HG03064 (cell line): Measurements from ENCODE around the gene ATP13A5.

Experiments
- ATAC-seq: cut with Tn5 transposase; IDR thresholded peaks from one replicate; pipeline ENCODE4 v1.9.1; 2021; ENCODE audit warnings: low read depth; ENCODE audit not compliant: unreplicated experiment

Gene ATP13A5

DNA sequence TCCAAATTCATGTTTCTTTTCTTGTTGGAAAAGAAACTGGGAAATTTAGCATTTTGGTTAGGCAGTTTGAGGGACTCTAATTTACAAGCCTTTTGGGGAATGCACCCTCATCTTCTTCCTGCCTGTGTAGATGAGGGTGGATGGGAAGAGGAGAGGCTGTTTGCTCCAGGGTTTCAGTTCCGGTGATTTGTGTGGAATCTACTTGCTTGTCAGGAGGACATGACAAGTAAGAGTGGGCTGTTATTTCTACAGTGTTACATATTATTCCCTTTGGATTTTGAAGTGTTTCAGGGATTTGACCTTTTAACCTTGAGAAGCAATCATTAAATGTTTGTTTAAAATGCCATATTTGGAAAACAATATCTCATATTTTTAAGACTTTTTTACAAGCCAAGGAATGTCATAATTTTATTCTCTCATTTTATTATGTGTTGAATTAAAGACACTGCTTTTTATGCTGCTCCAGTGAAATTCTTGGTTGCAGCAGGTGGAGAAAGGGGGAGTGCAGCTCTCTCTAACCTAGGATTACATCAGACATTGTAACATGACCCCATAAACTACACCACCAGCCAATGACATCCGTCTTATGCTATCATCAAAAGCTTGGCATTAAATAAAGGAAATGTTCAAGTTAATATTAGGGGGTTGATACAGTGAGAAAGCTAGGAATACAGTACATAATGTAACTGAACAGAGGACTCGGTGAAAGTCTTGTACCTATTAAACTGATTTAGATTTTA is 107.3 kb downstream of the ATP13A5 start:
- no peak for ATAC-seq

GRCh38 chr3:193270451-193270850 is 108.1 kb downstream of the ATP13A5 start:
- ATAC-seq, result no peak

- ATAC-seq, result no peak
These were observed 109.1 kb downstream of the ATP13A5 start for GRCh38 chr3:193269343-193270028.

- no peak for ATAC-seq
These were observed 115.8 kb downstream of the ATP13A5 start for GRCh38 chr3:193262707-193263106.

- ATAC-seq, result no peak
These were observed 116.6 kb downstream of the ATP13A5 start for GRCh38 chr3:193261970-193262369.

DNA sequence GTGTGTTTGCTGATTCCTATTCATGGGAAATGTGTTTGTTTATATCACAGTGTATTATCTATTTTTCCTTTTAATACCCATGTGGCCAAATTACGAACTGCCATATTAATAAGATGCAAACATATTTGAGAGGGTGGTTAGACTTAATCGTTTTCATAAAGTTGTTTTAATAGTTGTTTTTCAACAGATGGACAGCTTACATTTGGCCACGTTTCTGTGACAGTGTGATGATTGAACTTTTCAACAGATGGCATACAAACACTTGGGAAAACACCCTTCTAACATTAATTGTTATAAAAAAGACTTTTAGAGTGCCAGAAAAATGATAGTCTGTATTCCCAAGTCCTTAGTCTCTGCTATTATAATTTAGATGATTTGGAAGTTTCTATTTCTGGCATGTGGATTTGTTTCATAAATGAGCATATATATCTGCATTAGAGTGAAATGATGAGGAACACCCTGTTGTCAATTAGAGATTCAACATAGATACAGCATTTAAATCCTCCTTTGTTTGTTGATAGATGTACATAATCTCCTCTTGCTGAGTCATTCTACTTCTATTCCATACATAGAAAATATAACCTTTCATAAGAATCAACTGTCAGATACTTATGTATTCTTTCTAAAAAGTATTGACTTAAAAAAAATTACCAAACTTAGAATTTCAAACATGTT is 124.4 kb downstream of the ATP13A5 start:
- no peak for ATAC-seq

DNA sequence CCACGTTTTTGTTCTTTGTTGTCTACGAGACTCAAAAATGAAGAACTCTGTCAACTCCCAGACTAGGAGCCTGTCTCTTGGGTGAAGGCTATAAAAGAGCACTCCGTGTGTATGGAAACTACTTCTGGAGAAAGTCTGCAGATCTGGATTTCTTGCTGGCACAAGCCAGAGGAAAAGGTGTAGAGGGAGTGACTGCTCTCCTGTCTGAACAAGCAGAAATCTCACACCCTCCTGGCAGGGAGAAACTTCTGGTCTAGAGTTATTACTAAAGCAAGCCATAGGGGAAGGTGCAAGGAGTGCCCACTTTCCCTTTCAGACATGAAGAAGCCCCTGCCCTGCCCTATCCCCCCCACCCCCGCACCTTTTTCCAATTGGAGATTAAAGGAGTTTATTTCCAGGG is 128.1 kb downstream of the ATP13A5 start:
- no peak for ATAC-seq

- ATAC-seq, result no peak
These were observed 129.6 kb downstream of the ATP13A5 start for GRCh38 chr3:193248848-193249468.

GRCh38 chr3:193243571-193243970 is 135.0 kb downstream of the ATP13A5 start:
- ATAC-seq, result no peak

DNA sequence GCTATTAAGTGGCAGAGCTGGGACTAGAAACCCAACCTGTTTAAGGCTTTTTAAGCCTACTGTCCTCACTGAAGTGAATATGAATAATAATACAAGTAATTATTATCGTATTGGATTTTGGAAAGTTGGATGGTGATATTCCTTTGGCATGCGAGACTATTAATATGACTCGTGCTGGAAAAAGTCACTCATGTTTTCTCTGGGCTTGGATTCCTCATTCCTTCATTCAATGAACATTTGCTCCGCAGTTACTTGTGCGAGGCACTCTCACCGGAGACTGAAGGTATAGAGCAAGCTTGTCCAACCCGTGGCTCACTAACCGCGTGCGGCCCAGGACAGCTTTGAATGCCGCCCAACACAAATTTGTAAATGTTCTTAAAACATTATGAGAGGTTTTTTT is 136.8 kb downstream of the ATP13A5 start:
- ATAC-seq, result no peak

- ATAC-seq, result peak; percentile 67
These were observed 137.5 kb downstream of the ATP13A5 start, which contains the start of gene PLAAT1 for GRCh38 chr3:193240850-193241706. Gene PLAAT1 (plus strand): TSS chr3:193241222. CDS start chr3:193255651, 14,429 bp downstream.

- no peak for ATAC-seq
These were observed 138.1 kb downstream of the ATP13A5 start for GRCh38 chr3:193240436-193240849.

- no peak for ATAC-seq
These were observed 141.5 kb downstream of the ATP13A5 start for GRCh38 chr3:193237030-193237429.

DNA sequence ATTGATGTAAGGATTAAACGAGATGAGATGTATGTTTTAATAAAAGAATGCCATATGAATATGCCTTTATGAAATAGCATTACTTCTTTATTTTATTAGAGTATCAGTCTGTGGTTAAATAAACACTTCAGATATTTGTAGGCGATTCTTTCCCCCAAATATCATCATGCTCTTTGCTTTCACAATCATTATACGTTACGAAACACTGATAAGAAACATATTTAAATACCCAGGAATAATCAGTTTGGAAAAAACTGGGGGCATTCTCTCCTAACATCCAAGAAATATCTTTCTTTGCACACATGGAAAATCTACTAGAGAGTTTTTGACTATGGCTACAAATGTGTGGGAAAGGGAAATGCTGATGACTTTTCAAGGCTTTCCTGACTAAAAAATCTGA is 142.0 kb downstream of the ATP13A5 start:
- no peak for ATAC-seq

GRCh38 chr3:193231201-193231600 is 147.4 kb downstream of the ATP13A5 start:
- ATAC-seq, result no peak

DNA sequence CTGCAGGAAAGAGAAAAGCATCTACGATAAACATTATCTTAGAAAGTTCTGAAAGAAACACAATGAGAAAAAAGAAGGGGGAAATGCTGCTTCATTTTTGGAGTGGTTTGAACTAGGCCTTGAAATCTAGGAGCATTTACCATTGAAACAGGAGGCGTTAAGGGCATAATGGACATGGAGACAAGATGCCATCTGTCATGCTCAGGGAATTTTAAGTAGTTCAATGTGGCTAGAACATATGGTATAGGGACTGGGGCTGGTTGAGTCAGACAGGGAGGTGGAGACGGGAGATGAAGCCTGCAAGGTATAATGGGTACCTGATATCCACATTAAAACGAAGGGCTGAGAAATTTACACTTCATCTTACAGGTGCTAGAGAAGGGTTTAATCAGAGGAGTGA is 147.9 kb downstream of the ATP13A5 start:
- no peak for ATAC-seq

DNA sequence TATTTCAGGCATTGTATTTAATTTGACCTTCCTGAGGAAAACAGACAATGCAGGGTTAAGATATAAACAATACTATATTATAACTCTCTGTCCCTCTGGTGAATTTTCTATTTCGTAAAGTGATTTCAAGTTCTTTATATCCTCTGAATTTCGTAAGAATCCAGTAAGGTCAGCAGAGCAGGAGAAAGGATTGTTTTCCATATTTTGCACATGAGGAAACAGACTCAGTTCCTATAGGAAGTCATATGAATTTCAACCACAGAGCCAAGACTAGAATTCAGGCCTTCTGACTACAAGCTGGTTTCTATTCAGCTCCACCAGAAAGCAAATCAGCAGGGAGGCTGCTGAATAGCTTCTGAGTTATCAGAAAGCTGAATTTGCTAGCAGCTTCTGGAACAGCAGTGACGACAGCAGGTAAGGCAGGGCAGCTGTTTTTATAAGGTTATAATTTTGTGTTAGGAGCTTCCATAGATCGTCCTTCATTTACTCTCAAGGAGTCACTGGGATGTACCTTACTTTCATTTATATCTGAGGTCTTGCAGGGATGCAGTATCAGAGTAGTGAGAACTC is 148.6 kb downstream of the ATP13A5 start:
- ATAC-seq, result no peak

DNA sequence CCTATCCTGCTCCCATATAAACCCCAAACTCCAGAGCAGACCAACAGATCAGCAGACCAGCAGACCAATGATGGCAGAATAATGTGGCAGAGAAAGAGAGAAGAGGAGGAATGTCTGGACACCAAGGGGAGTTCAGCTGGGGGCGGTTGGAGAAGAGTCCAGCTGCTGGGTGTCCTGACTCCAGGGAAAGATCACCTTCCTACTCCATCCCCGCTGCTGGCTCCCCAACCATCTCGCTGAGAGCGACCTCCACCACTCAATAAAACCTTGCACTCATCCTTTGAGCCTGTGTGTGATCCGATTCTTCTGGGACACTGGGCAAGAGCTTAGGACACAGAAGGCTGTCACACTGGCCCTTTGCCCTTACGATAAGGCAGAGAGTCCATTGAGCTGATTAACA is 150.3 kb downstream of the ATP13A5 start:
- no peak for ATAC-seq

DNA sequence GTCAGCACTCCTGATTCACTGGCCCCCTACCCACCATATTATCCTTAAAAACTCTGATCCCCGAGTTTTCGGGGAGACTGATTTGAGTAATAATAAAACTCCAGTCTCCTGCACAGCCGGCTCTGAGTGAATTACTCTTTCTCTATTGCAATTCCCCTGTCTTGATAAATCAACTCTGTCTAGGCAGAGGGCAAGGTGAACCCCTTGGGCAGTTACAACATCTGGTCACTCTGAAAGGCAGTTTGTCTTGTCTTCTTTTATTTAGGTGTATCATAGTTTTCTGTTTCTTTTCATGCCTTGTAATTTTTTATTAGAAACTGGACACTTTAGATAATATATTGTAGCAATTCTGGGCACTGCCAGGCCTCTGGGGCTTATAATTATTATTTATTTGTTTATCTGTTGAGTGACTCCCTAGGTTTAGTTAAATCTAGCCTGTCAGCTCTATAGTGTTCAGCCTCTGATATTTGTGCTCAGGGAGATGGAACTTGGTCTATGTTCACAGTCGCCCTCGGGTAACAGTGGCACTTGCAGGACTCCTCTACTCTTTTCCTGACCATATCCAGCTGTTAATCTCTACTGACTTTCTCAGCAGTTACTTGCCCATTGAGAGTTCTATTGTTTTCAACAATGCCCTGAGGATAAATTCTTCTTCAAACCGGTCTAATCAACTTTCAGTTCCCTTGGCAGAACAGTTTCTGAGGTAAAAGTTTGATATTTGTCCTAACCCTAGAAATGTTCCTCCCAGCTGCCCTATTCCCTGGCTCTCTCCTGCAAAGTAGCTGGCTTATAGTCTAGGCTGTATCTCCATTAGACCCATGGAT is 153.0 kb downstream of the ATP13A5 start:
- no peak for ATAC-seq
